Cardiac fibroblast (primary cell): ENCODE results near the gene ADAT2.

Source experiments
- DNase-seq, 2 donors: peaks; one replicate each; pipeline versions ENCODE4 v3.0.0 to v3.0.0-alpha.2; 2010; ENCODE audit warnings: low read depth in 2 of 2
- H3K4me3 ChIP-seq, 2 donors: replicated peaks in 1 of 2; 1 replicate in 1 of 2; 2 replicates in 1 of 2; pipeline ENCODE4 v1.5.1; 2011; ENCODE audit warnings: low read depth in 2 of 2, low read length in 2 of 2, mild to moderate bottlenecking in 2 of 2, moderate library complexity in 1 of 2
- TF ChIP-seq, protein P1 (sequence below): IDR thresholded peaks from one replicate; pipeline ENCODE4 v1.5.1; 2011; ENCODE audit warnings: low read depth, mild to moderate bottlenecking, low read length, inconsistent platforms

Gene ADAT2

DNA sequence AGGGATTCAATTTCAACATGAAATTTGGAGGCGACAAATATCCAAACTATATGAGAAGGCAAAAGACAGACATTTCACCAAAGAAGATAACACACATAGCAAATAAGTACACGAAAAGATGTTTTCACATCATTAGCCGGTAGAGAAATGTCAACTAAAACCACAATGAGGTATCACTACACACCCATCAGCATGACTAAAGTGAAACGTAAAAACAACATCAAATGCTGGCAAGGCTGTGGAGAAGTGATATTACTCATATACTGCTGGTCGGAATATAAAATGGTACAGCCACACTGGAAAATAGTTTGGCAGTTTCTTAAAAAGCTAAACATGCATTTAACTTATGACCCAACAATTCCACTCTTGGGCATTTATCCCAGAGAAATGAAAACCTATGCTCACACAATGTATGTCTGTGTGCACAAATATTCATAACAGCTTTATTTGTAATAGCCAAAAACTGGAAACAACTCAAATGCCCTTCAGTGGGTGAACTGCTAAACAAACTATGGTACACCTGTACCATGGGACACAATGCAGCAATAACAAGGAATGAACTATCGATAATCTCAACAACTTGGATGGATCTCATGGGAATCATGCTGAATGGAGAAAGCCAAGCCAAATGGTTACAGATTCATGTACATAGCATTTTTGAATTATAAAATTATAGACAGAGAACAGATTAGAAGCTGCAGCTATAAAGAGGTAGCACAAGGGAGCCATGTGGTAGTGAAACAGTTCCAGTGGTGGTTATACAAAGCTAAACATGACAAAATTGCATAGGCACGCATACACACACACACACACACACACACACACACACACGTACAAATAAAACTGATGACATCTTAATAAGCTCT, 8.6 kb downstream of the ADAT2 start:
- H3K4me3 ChIP-seq = no peak overlapping the region
- TF ChIP-seq, protein P1, sequence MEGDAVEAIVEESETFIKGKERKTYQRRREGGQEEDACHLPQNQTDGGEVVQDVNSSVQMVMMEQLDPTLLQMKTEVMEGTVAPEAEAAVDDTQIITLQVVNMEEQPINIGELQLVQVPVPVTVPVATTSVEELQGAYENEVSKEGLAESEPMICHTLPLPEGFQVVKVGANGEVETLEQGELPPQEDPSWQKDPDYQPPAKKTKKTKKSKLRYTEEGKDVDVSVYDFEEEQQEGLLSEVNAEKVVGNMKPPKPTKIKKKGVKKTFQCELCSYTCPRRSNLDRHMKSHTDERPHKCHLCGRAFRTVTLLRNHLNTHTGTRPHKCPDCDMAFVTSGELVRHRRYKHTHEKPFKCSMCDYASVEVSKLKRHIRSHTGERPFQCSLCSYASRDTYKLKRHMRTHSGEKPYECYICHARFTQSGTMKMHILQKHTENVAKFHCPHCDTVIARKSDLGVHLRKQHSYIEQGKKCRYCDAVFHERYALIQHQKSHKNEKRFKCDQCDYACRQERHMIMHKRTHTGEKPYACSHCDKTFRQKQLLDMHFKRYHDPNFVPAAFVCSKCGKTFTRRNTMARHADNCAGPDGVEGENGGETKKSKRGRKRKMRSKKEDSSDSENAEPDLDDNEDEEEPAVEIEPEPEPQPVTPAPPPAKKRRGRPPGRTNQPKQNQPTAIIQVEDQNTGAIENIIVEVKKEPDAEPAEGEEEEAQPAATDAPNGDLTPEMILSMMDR = no peak
- DNase-seq = peak; percentile 33 to 79

DNA sequence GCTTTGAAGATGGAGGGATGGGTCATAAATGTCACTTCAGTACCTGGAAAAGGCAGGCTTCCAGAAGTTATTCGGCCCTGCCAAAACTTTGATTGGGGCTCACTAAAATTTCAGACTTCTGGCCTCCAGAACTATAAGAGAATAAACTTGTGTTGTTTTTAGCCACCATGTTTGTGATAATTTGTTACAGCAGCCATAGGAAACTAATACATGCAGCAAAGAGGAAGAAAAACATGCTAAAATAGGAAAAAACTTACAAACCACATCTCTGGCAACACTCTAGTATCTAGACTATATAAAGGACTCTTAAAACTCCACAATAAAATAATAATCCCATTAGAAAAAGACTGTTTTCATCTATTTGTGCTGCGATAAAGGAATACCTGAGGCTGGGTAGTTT, 9.5 kb downstream of the ADAT2 start:
- no peak for DNase-seq
- TF ChIP-seq, protein P1 = no peak

DNA sequence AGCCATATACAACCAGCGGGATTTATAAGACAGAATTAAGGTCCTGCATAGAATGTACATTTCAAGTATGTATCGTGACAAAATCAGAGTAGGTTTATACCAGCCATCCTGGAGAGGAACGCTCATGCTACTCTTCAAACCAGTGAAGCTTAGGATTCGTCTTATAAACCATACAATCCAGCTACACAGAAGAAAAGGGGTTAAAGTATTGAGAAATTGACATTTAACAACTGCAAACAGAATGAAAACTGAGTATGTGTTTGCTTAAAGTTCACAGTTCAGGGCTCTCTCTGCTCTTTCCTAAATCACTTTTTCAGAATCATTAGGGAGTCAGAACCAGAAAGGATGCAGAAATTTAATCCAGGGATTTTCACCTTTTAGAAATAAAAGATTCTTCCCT, 17.9 kb downstream of the ADAT2 start:
- no peak for DNase-seq
- TF ChIP-seq, protein P1 = no peak
- no peak overlapping the region for H3K4me3 ChIP-seq

More for the DNA sequence above, 9.5 kb downstream of the ADAT2 start:
- H3K4me3 ChIP-seq = no peak overlapping the region

DNA sequence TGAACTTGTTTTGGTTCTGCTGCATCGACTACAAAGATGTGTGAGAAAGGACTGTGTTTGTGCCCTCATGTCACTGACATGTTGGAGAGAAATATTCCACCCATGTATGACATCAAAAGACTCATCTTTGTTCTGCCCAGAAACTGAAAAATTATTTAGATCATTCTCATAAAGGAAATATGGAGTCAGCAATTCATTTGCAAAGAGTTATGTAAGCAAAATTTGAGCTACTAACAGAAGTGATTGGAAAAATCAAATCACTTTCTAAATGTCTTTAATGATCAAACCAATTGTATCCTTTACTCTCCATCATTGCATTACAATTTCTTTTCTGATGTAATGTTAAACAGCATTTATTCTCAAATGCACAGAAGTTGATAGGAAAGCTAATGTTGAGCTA, 19.3 kb downstream of the ADAT2 start:
- no peak for DNase-seq
- TF ChIP-seq, protein P1 = no peak
- H3K4me3 ChIP-seq = no peak overlapping the region

DNA sequence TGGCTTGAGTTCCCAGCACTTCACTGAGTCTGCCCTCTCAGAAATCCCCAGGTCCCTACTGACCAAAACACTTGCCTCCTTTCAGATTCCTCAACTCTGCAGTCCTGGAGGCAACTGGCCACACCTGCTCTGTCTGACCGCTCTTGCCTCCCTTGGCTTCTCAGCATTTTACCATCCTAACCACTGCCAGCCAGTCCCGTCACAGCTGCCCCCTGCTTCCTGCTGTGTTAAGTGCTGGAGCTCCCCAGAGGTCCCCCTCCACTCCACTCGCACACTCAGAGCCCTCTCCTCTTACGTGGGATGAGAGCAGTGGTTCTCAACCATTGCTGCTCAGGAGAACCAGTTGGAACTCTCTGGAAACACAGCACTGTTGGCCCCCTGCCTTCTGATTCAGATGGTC, 20.5 kb downstream of the ADAT2 start:
- TF ChIP-seq, protein P1 = no peak
- DNase-seq = no peak
- H3K4me3 ChIP-seq = no peak overlapping the region

DNA sequence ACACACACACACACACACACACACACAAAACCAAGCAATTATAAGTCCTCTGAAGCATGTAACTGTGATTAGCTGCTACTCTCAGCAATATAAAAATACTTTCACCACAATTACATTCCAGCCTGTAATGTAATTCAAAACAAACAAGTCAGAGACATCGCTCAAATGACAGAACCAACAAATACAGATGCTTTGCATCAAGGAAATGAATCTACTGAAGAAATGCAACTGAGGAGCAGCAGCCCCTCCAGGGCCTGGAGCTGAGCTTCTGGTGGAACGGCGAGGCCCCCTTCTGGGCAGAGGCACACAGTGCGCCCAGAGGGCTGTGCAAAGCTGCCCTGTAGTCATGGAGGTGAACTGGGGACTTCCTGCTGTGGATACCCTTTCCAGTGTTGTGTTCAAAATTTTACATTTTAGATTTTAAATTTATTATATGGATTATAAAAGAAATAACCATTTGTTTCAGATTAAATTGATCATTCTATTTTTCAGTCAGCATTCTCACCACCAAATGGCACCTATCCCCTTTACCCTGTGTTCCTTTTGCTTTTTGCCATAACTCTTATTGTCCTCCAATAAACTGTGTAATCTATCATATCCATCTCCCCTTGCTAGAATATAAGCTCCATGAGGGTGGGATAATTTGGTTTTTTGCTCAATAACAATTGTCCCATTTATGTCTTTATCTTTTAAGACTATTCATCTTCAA, 23.2 kb downstream of the ADAT2 start:
- peak; percentile 83 to 87 for DNase-seq
- TF ChIP-seq, protein P1 = peak; percentile 99
- no peak overlapping the region for H3K4me3 ChIP-seq
